Activated naive CD4-positive, alpha-beta T cell treated with anti-CD3 and anti-CD28 coated beads, Interleukin-2, amount 50 U/mL, for 72 hours (primary cell): ENCODE measurements around the gene BTBD17. TPM values are rescaled to one million over a fixed set of nuclear protein-coding genes. Genes with fewer than 3 reads are reported as not detected.

Experiments used
- ATAC-seq, 2 donors: fragments of 150-1000 bp; cut with Tn5 transposase; 2 replicates each; pipeline ENCODE4 v1.10.0; 2021; ENCODE audit warnings: mild to moderate bottlenecking in 2 of 2, moderate library complexity in 2 of 2
- DNase-seq, 2 donors: peaks; one replicate each; pipeline ENCODE4 v3.0.0; 2021 to 2022; ENCODE audit warnings: low spot score in 2 of 2
- H3K27ac Mint-ChIP-seq, 2 donors: one replicate each; pipeline ENCODE4 v1.8.0; 2022; ENCODE audit warnings: mild to moderate bottlenecking in 2 of 2, mixed read lengths in 2 of 2
- H3K36me3 Mint-ChIP-seq, 2 donors: one replicate each; pipeline ENCODE4 v1.8.0; 2022; ENCODE audit warnings: mixed read lengths in 2 of 2
- H3K9me3 Mint-ChIP-seq, 2 donors: one replicate each; pipeline ENCODE4 v1.8.0; 2022; ENCODE audit warnings: mixed read lengths in 2 of 2
- total RNA-seq, 2 donors: library from RNA; stranded (reverse); gene quantifications; one replicate each; pipeline ENCODE4 v1.2.3, GENCODE V29; 2022

Gene BTBD17
- total RNA-seq, 2 donors from 2014 or later: not detected

- ATAC-seq: no peak
- H3K9me3 Mint-ChIP-seq: no peaks in the 10 kb centered on the region
- DNase-seq: no peak
- H3K36me3 Mint-ChIP-seq: no peaks in the 10 kb centered on the region
- H3K27ac Mint-ChIP-seq: no peak overlapping the region
Measured at GRCh38 chr17:74332017-74332650, 29.5 kb downstream of the BTBD17 start.

- no peak for ATAC-seq
Measured at GRCh38 chr17:74330446-74330845, 31.2 kb downstream of the BTBD17 start.

GRCh38 chr17:74329378-74329777 lies 32.3 kb downstream of the BTBD17 start:
- no peaks in the 10 kb centered on the region for H3K36me3 Mint-ChIP-seq
- no peak overlapping the region for H3K27ac Mint-ChIP-seq
- ATAC-seq (no peak), DNase-seq (no peak)
- H3K9me3 Mint-ChIP-seq: no peaks in the 10 kb centered on the region

More at GRCh38 chr17:74330446-74330845, 31.2 kb downstream of the BTBD17 start:
- Mint-ChIP-seq H3K27ac (peak overlapping the region in 1 of 2 donors; percentile 46), H3K9me3 (no peaks in the 10 kb centered on the region), H3K36me3 (no peaks in the 10 kb centered on the region)
- DNase-seq: no peak

GRCh38 chr17:74328487-74328886 lies 33.2 kb downstream of the BTBD17 start:
- Mint-ChIP-seq H3K36me3 (no peaks in the 10 kb centered on the region), H3K27ac (no peak overlapping the region), H3K9me3 (no peaks in the 10 kb centered on the region)
- ATAC-seq (no peak), DNase-seq (no peak)

GRCh38 chr17:74326506-74326905 lies 35.2 kb downstream of the BTBD17 start:
- H3K36me3 Mint-ChIP-seq: no peaks in the 10 kb centered on the region
- no peaks in the 10 kb centered on the region for H3K9me3 Mint-ChIP-seq
- ATAC-seq (no peak), DNase-seq (no peak)
- no peak overlapping the region for H3K27ac Mint-ChIP-seq

GRCh38 chr17:74325743-74326379 lies 35.8 kb downstream of the BTBD17 start, which contains the start of gene KIF19:
TSS of gene KIF19 (plus strand) at chr17:74326226. CDS start at chr17:74326350, 124 bp downstream.
- peak; percentile 84 to 94 for ATAC-seq
- no peaks in the 10 kb centered on the region for H3K9me3 Mint-ChIP-seq
- H3K36me3 Mint-ChIP-seq: no peaks in the 10 kb centered on the region
- no peak within 1 kb of the TSS for H3K27ac Mint-ChIP-seq
- peak in 1 of 2 donors; percentile 57 for DNase-seq

GRCh38 chr17:74325376-74325742 lies 36.3 kb downstream of the BTBD17 start:
- no peak overlapping the region for H3K27ac Mint-ChIP-seq
- no peaks in the 10 kb centered on the region for H3K9me3 Mint-ChIP-seq
- no peak for DNase-seq
- ATAC-seq: no peak
- H3K36me3 Mint-ChIP-seq: no peaks in the 10 kb centered on the region

- H3K36me3 Mint-ChIP-seq: no peaks in the 10 kb centered on the region
- no peak overlapping the region for H3K27ac Mint-ChIP-seq
- H3K9me3 Mint-ChIP-seq: no peaks in the 10 kb centered on the region
- no peak for ATAC-seq
- no peak for DNase-seq
Measured at GRCh38 chr17:74324521-74324920, 37.1 kb downstream of the BTBD17 start.

- no peak for DNase-seq
- Mint-ChIP-seq H3K9me3 (peaks cover 0 to 4% of the 10 kb centered on the region in 2 donors), H3K27ac (no peak overlapping the region), H3K36me3 (no peaks in the 10 kb centered on the region)
- no peak for ATAC-seq
Measured at GRCh38 chr17:74318391-74318790, 43.3 kb downstream of the BTBD17 start.

- no peak for DNase-seq
- Mint-ChIP-seq H3K9me3 (peaks cover 0 to 14% of the 10 kb centered on the region in 2 donors), H3K36me3 (peaks cover 0 to 6% of the 10 kb centered on the region in 2 donors), H3K27ac (no peak overlapping the region)
- ATAC-seq: no peak
Measured at GRCh38 chr17:74317071-74317470, 44.6 kb downstream of the BTBD17 start.

GRCh38 chr17:74316220-74316619 lies 45.4 kb downstream of the BTBD17 start:
- DNase-seq: no peak
- peaks cover 0 to 6% of the 10 kb centered on the region in 2 donors for H3K36me3 Mint-ChIP-seq

GRCh38 chr17:74314877-74315276 lies 46.8 kb downstream of the BTBD17 start:
- Mint-ChIP-seq H3K27ac (no peak overlapping the region), H3K9me3 (peaks cover 0 to 14% of the 10 kb centered on the region in 2 donors), H3K36me3 (peaks cover 0 to 6% of the 10 kb centered on the region in 2 donors)
- no peak for ATAC-seq
- no peak for DNase-seq

More at GRCh38 chr17:74316220-74316619, 45.4 kb downstream of the BTBD17 start:
- no peak overlapping the region for H3K27ac Mint-ChIP-seq
- no peak for ATAC-seq
- peaks cover 0 to 14% of the 10 kb centered on the region in 2 donors for H3K9me3 Mint-ChIP-seq

- DNase-seq: no peak
- no peak for ATAC-seq
- Mint-ChIP-seq H3K36me3 (peaks cover 0 to 6% of the 10 kb centered on the region in 2 donors), H3K27ac (no peak overlapping the region), H3K9me3 (peaks cover 0 to 14% of the 10 kb centered on the region in 2 donors)
Measured at GRCh38 chr17:74309902-74310301, 51.8 kb downstream of the BTBD17 start.

- ATAC-seq: no peak
- no peak for DNase-seq
- Mint-ChIP-seq H3K9me3 (peaks cover 0 to 9% of the 10 kb centered on the region in 2 donors), H3K36me3 (peaks cover 0 to 6% of the 10 kb centered on the region in 2 donors), H3K27ac (no peak overlapping the region)
Measured at GRCh38 chr17:74307984-74308773, 53.5 kb downstream of the BTBD17 start.
